GM19467 (cell line): Measurements from ENCODE around the gene HSF2BP.
"Not testable (repeated sequence)": the region's sequence is repeated elsewhere in the genome, so short reads cannot be mapped to it uniquely, and the experiment has no call there.

Source experiments
- ATAC-seq: cut with Tn5 transposase; IDR thresholded peaks from one replicate; pipeline ENCODE4 v1.9.1; 2021; ENCODE audit warnings: mild to moderate bottlenecking, moderate library complexity; ENCODE audit not compliant: unreplicated experiment

The HSF2BP gene

GRCh38 chr21:43540561-43540960, 118.7 kb downstream of the HSF2BP start:
- ATAC-seq: not testable (repeated sequence)

GRCh38 chr21:43522495-43523131, 136.7 kb downstream of the HSF2BP start:
- ATAC-seq: not testable (repeated sequence)

GRCh38 chr21:43517701-43518100, 141.6 kb downstream of the HSF2BP start:
- ATAC-seq: not testable (repeated sequence)

GRCh38 chr21:43516860-43517627, 142.2 kb downstream of the HSF2BP start:
- ATAC-seq: not testable (repeated sequence)

GRCh38 chr21:43516295-43516847, 142.9 kb downstream of the HSF2BP start:
- ATAC-seq: not testable (repeated sequence)

GRCh38 chr21:43514834-43515233, 144.5 kb downstream of the HSF2BP start:
- not testable (repeated sequence) for ATAC-seq

- ATAC-seq: not testable (repeated sequence)
These were observed 146.3 kb downstream of the HSF2BP start for GRCh38 chr21:43513023-43513422.

- not testable (repeated sequence) for ATAC-seq
These were observed 148.1 kb downstream of the HSF2BP start for GRCh38 chr21:43511209-43511608.

- not testable (repeated sequence) for ATAC-seq
These were observed 148.6 kb downstream of the HSF2BP start for GRCh38 chr21:43510669-43511068.

GRCh38 chr21:43503892-43504291, 155.4 kb downstream of the HSF2BP start:
- not testable (repeated sequence) for ATAC-seq

GRCh38 chr21:43503075-43503750, 156.1 kb downstream of the HSF2BP start:
- ATAC-seq: not testable (repeated sequence)

GRCh38 chr21:43502407-43503071, 156.7 kb downstream of the HSF2BP start:
- not testable (repeated sequence) for ATAC-seq

- not testable (repeated sequence) for ATAC-seq
These were observed 160.4 kb downstream of the HSF2BP start for GRCh38 chr21:43498924-43499323.

GRCh38 chr21:43498065-43498464, 161.2 kb downstream of the HSF2BP start:
- not testable (repeated sequence) for ATAC-seq

GRCh38 chr21:43494279-43495012, 164.8 kb downstream of the HSF2BP start:
- not testable (repeated sequence) for ATAC-seq

GRCh38 chr21:43493471-43493870, 165.8 kb downstream of the HSF2BP start:
- not testable (repeated sequence) for ATAC-seq

GRCh38 chr21:43488235-43488634, 171.1 kb downstream of the HSF2BP start:
- ATAC-seq: not testable (repeated sequence)

GRCh38 chr21:43486051-43486450, 173.2 kb downstream of the HSF2BP start:
- ATAC-seq: not testable (repeated sequence)

GRCh38 chr21:43485016-43485415, 174.3 kb downstream of the HSF2BP start:
- not testable (repeated sequence) for ATAC-seq

GRCh38 chr21:43479197-43479596, 180.1 kb downstream of the HSF2BP start:
- ATAC-seq: not testable (repeated sequence)
